B cell (primary cell): ENCODE results near the gene GDPD3. TPM values are rescaled to one million over a fixed set of nuclear protein-coding genes. Genes with fewer than 3 reads are reported as not detected.

ENCODE experiments used
- ATAC-seq: fragments of 200-7000 bp; cut with Tn5 transposase; one replicate; pipeline ENCODE4 v1.10.0; 2021; ENCODE audit warnings: low read depth, mild to moderate bottlenecking, moderate number of reproducible peaks, moderate library complexity
- CTCF ChIA-PET: fragments of 350-600 bp; sonication (Branson Sonifier 250); formaldehyde crosslinking; loops from one replicate; lab custom pipeline; 2021; ENCODE audit warnings: antibody characterized with exemption, inconsistent platforms; lab: Charles Lee
- POLR2A ChIA-PET: fragments of 350-600 bp; sonication (Branson Sonifier 250); formaldehyde crosslinking; loops from one replicate; lab custom pipeline; 2021; ENCODE audit warnings: antibody characterized with exemption; lab: Charles Lee
- DNase-seq: peaks from one replicate; pipeline ENCODE4 v3.0.0; 2013
- H2AFZ ChIP-seq: 2 replicates; pipeline ENCODE4 v1.6.1; 2012; ENCODE audit warnings: mild to moderate bottlenecking, low read depth, low read length; ENCODE audit not compliant: insufficient read depth, poor library complexity, severe bottlenecking
- H3K27ac ChIP-seq, 2 donors: 1 replicate in 1 of 2; 2 replicates in 1 of 2; pipeline ENCODE4 v1.5.1; 2012 to 2013; ENCODE audit warnings: low read length in 2 of 2, mild to moderate bottlenecking in 2 of 2, moderate library complexity in 1 of 2
- H3K27me3 ChIP-seq, 4 experiments: fragments of 200-600 bp in 1 of 4; sonication (generic) in 1 of 4; replicated peaks in 1 of 4; 1 replicate in 2 of 4; 2 replicates in 2 of 4; pipeline versions ENCODE4 v1.6.1 to v1.7.0; 2013 to 2016; ENCODE audit warnings: low read length in 3 of 4, mild to moderate bottlenecking in 2 of 4, mixed read lengths in 1 of 4, moderate library complexity in 1 of 4; ENCODE audit not compliant: insufficient read depth in 4 of 4, control insufficient read depth in 3 of 4; ENCODE audit errors: control extremely low read depth in 1 of 4
- H3K36me3 ChIP-seq, 2 experiments: replicated peaks in 1 of 2; 1 replicate in 1 of 2; 2 replicates in 1 of 2; pipeline versions ENCODE4 v1.6.1 to v1.7.1; 2013; ENCODE audit warnings: low read length in 1 of 2; ENCODE audit not compliant: insufficient read depth in 2 of 2, control insufficient read depth in 1 of 2; ENCODE audit errors: control extremely low read depth in 1 of 2, extremely low read depth in 1 of 2
- H3K4me1 ChIP-seq, 2 donors: fragments of 200-600 bp in 1 of 2; sonication (generic) in 1 of 2; 1 replicate in 1 of 2; 2 replicates in 1 of 2; pipeline versions ENCODE4 v1.5.1 to v1.6.1; 2013 to 2017; ENCODE audit warnings: low read length in 2 of 2; ENCODE audit not compliant: control insufficient read depth in 2 of 2, insufficient read depth in 2 of 2
- H3K4me2 ChIP-seq: replicated peaks from 2 replicates; pipeline ENCODE3; 2012; ENCODE audit warnings: mild to moderate bottlenecking, low read depth, low read length; ENCODE audit not compliant: poor library complexity, severe bottlenecking
- H3K4me3 ChIP-seq, 5 experiments: fragments of 200-600 bp in 1 of 5; sonication (generic) in 1 of 5; 1 replicate in 3 of 5; 2 replicates in 2 of 5; pipeline versions ENCODE4 v1.5.1 to v1.7.0; 2011 to 2016; ENCODE audit warnings: low read length in 4 of 5, mild to moderate bottlenecking in 4 of 5, low read depth in 2 of 5, control low read depth in 1 of 5, moderate library complexity in 1 of 5; ENCODE audit not compliant: insufficient read depth in 1 of 5; ENCODE audit errors: control extremely low read depth in 1 of 5, extremely low read depth in 1 of 5
- H3K79me2 ChIP-seq: fragments of 200-600 bp; sonication (generic); one replicate; pipeline ENCODE4 v1.6.0; 2016; ENCODE audit warnings: low read length; ENCODE audit not compliant: control insufficient read depth, insufficient read depth
- H3K9ac ChIP-seq: fragments of 200-600 bp; sonication (generic); 2 replicates; pipeline ENCODE4 v1.6.1; 2017; ENCODE audit warnings: mild to moderate bottlenecking, low read length, moderate library complexity
- H3K9me3 ChIP-seq, 3 donors: one replicate each; pipeline versions ENCODE4 v1.6.1 to v1.7.1; 2013; ENCODE audit warnings: low read length in 2 of 3; ENCODE audit not compliant: control insufficient read depth in 2 of 3, insufficient read depth in 1 of 3; ENCODE audit errors: control extremely low read depth in 1 of 3
- H4K20me1 ChIP-seq: 2 replicates; pipeline ENCODE4 v1.6.0; 2012; ENCODE audit warnings: mild to moderate bottlenecking, low read length; ENCODE audit not compliant: insufficient read depth, control insufficient read depth, poor library complexity, severe bottlenecking
- H3K27ac Mint-ChIP-seq: one replicate; pipeline ENCODE4 v1.8.0; 2021; ENCODE audit warnings: mixed read lengths
- H3K27me3 Mint-ChIP-seq: one replicate; pipeline ENCODE4 v1.8.0; 2021; ENCODE audit warnings: mixed read lengths
- H3K4me1 Mint-ChIP-seq: one replicate; pipeline ENCODE4 v1.8.0; 2021; ENCODE audit warnings: mixed read lengths
- H3K4me3 Mint-ChIP-seq: one replicate; pipeline ENCODE4 v1.8.0; 2021; ENCODE audit warnings: mixed read lengths
- H3K9me3 Mint-ChIP-seq: one replicate; pipeline ENCODE4 v1.8.0; 2022; ENCODE audit warnings: mixed read lengths; ENCODE audit not compliant: insufficient read depth
- EZH2 ChIP-seq: IDR thresholded peaks from 2 replicates; pipeline ENCODE4 v1.6.1; 2012; ENCODE audit warnings: borderline replicate concordance, low read depth, mild to moderate bottlenecking, moderate library complexity, low read length; ENCODE audit not compliant: insufficient read depth, poor library complexity, severe bottlenecking
- WGBS: methylation state at CpG from one replicate; pipeline ENCODE4 v1.1.5; 2013; ENCODE audit warnings: missing lambda C conversion rate; ENCODE audit not compliant: insufficient coverage; 5-methylcytosine and 5-hydroxymethylcytosine counted together
- intact Hi-C: fragments of 100-400 bp; cut with micrococcal nuclease; formaldehyde crosslinking; loops from one replicate; pipeline ENCODE4 v1.10.0; 2022
- polyA plus RNA-seq: library from polyadenylated mRNA; depleted of rRNA; stranded (reverse); fragments of >200 nt; gene quantifications from 2 replicates; pipeline ENCODE4 v1.2.3, GENCODE V29; 2012
- total RNA-seq, 2 donors: library from RNA; stranded (reverse); fragments of 120-200 nt in 1 of 2; gene quantifications; 1 replicate in 1 of 2; 2 replicates in 1 of 2; pipeline versions ENCODE4 v1.2.3 to v1.2.4, GENCODE V29; 2013 to 2022
- TF ChIP-seq, protein P1 (sequence below): fragments of 200-600 bp; IDR thresholded peaks from one replicate; pipeline ENCODE4 v1.8.0; 2022; ENCODE audit warnings: antibody characterized with exemption, mild to moderate bottlenecking

GDPD3 gene
- total and polyA plus RNA-seq, 2 donors (not counting 1 experiment from before 2014, with no cell fraction given), result 10.6 to 17.3 TPM

DNA sequence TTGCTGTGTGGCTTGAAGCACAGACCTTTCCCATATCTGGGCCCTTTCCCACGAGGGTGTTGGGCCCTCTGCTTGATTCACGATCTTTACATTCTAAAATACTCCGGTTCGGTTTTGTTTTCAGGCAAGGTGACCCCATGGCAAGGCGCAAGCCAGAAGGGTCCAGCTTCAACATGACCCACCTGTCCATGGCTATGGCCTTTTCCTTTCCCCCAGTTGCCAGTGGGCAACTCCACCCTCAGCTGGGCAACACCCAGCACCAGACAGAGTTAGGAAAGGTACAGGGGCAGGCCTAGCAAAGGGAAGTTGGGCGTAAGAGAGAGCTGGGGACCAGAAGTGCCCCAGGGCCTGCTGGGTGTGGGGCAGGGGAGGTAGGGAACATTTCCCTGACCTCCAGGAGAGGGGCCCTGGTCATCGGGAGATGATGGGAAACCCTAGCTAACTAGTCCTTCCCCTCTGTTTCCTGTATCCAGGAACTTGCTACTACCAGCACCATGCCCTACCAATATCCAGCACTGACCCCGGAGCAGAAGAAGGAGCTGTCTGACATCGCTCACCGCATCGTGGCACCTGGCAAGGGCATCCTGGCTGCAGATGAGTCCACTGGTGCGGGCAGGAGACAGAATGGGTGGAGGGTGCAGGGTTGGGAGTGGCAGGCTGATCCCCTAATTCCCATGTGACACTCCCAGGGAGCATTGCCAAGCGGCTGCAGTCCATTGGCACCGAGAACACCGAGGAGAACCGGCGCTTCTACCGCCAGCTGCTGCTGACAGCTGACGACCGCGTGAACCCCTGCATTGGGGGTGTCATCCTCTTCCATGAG is 46.4 kb downstream of the GDPD3 start:
- H3K27me3 ChIP-seq, result no peaks in the 10 kb centered on the region
- H3K4me2 ChIP-seq, result peak overlapping the region; percentile 95
- ChIA-PET POLR2A (interaction anchor here (0.6 to 3.0 kb wide), 6 partner anchors 10 to 1755 kb away, joined by 3 to 61 read pairs (median 7); partner anchors contain the start of genes CORO1A, TBX6 and YPEL3), CTCF (interaction anchor here (0.6 to 3.4 kb wide), 8 partner anchors 10 to 46 kb away, joined by 3 to 18 read pairs (median 4); partner anchors contain the start of genes GDPD3, TBX6 and YPEL3)
- DNase-seq (no peak), ATAC-seq (no peak)
- peaks cover 15 to 48% of the 10 kb centered on the region in 2 experiments for H3K36me3 ChIP-seq
- peak overlapping the region; percentile 82 to 88 for H3K27ac ChIP-seq
- peak overlapping the region; percentile 73 for H3K9ac ChIP-seq
- H2AFZ ChIP-seq, result no peak overlapping the region
- intact Hi-C loops, result loop anchor here (10.0 kb wide), 2 partner anchors 308 to 628 kb away; partner anchors contain the start of genes MYL11, SRCAP and TBC1D10B
- peak overlapping the region; percentile 100 for H3K4me3 Mint-ChIP-seq
- peaks cover 53% of the 10 kb centered on the region for H3K79me2 ChIP-seq
- no peaks in the 10 kb centered on the region for H3K9me3 ChIP-seq
- H3K9me3 Mint-ChIP-seq, result no peaks in the 10 kb centered on the region
- H3K4me1 Mint-ChIP-seq, result peaks cover 31% of the 10 kb centered on the region
- H4K20me1 ChIP-seq, result peaks cover 48% of the 10 kb centered on the region
- 85% methylated on average over 10 of the region's 21 CpGs for WGBS
- peak overlapping the region; percentile 64 to 96 (median 87) for H3K4me3 ChIP-seq
- TF ChIP-seq EZH2, result no peak
- TF ChIP-seq, protein P1, sequence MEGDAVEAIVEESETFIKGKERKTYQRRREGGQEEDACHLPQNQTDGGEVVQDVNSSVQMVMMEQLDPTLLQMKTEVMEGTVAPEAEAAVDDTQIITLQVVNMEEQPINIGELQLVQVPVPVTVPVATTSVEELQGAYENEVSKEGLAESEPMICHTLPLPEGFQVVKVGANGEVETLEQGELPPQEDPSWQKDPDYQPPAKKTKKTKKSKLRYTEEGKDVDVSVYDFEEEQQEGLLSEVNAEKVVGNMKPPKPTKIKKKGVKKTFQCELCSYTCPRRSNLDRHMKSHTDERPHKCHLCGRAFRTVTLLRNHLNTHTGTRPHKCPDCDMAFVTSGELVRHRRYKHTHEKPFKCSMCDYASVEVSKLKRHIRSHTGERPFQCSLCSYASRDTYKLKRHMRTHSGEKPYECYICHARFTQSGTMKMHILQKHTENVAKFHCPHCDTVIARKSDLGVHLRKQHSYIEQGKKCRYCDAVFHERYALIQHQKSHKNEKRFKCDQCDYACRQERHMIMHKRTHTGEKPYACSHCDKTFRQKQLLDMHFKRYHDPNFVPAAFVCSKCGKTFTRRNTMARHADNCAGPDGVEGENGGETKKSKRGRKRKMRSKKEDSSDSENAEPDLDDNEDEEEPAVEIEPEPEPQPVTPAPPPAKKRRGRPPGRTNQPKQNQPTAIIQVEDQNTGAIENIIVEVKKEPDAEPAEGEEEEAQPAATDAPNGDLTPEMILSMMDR, result no peak
- peak overlapping the region; percentile 99 for H3K27ac Mint-ChIP-seq
- no peaks in the 10 kb centered on the region for H3K27me3 Mint-ChIP-seq
- H3K4me1 ChIP-seq, result peaks cover 16 to 42% of the 10 kb centered on the region in 2 donors
